Osteoblast (primary cell): ENCODE measurements around the gene MDH1B. TPM values are rescaled to one million over a fixed set of nuclear protein-coding genes. Genes with fewer than 3 reads are reported as not detected.
A peak's percentile ranks its signal among the peaks of the same experiment; 100 is the strongest.
"Not testable (repeated sequence)": the region's sequence is repeated elsewhere in the genome, so short reads cannot be mapped to it uniquely, and the experiment has no call there.

ENCODE experiments used
- DNase-seq: peaks from one replicate; pipeline ENCODE4 v3.0.0; 2011; ENCODE audit warnings: low spot score, mixed read lengths; ENCODE audit not compliant: insufficient read length; ENCODE audit errors: missing footprints
- H2AFZ ChIP-seq: 2 replicates; pipeline ENCODE4 v1.6.0; 2011; ENCODE audit warnings: mild to moderate bottlenecking, low read length
- H3K27ac ChIP-seq: 2 replicates; pipeline ENCODE4 v1.5.1; 2011; ENCODE audit warnings: mild to moderate bottlenecking, low read depth, low read length, moderate library complexity
- H3K27me3 ChIP-seq: 2 replicates; pipeline ENCODE4 v1.6.0; 2012; ENCODE audit warnings: mild to moderate bottlenecking, control low read depth, inconsistent platforms, low read length, moderate library complexity; ENCODE audit not compliant: insufficient read depth
- H3K36me3 ChIP-seq: 2 replicates; pipeline ENCODE4 v1.5.1; 2011; ENCODE audit warnings: mild to moderate bottlenecking, low read length, control low read depth, moderate library complexity; ENCODE audit not compliant: insufficient read depth
- H3K4me1 ChIP-seq: 2 replicates; pipeline ENCODE4 v1.5.1; 2011; ENCODE audit warnings: mild to moderate bottlenecking, low read length, control low read depth, moderate library complexity; ENCODE audit not compliant: insufficient read depth
- H3K4me2 ChIP-seq: 2 replicates; pipeline ENCODE4 v1.6.0; 2011; ENCODE audit warnings: mild to moderate bottlenecking, low read length; ENCODE audit not compliant: insufficient read depth
- H3K4me3 ChIP-seq: fragments of 200-600 bp; sonication (generic); 3 replicates; pipeline ENCODE4 v1.5.1; 2012; ENCODE audit warnings: mild to moderate bottlenecking, low read length, inconsistent platforms; ENCODE audit not compliant: insufficient read depth
- H3K79me2 ChIP-seq: 2 replicates; pipeline ENCODE4 v1.6.0; 2012; ENCODE audit warnings: mild to moderate bottlenecking, low read length, control low read depth, inconsistent platforms; ENCODE audit not compliant: insufficient read depth
- H3K9me3 ChIP-seq: 2 replicates; pipeline ENCODE4 v1.5.1; 2011; ENCODE audit warnings: low read depth, low read length, control low read depth
- H4K20me1 ChIP-seq: 2 replicates; pipeline ENCODE4 v1.6.0; 2012; ENCODE audit warnings: mild to moderate bottlenecking, low read length, control low read depth; ENCODE audit not compliant: insufficient read depth
- total RNA-seq: library from RNA; depleted of rRNA; stranded (reverse); fragments of >200 nt; gene quantifications from 2 replicates; pipeline ENCODE4 v1.2.3, GENCODE V29; 2012
- TF ChIP-seq, protein P1 (sequence below): IDR thresholded peaks from 2 replicates; pipeline ENCODE4 v1.5.1; 2011; ENCODE audit warnings: mild to moderate bottlenecking, low read depth, low read length, moderate library complexity; ENCODE audit errors: extremely low read depth

The MDH1B gene
- total RNA-seq, 1 donor: 2.2 TPM

DNA sequence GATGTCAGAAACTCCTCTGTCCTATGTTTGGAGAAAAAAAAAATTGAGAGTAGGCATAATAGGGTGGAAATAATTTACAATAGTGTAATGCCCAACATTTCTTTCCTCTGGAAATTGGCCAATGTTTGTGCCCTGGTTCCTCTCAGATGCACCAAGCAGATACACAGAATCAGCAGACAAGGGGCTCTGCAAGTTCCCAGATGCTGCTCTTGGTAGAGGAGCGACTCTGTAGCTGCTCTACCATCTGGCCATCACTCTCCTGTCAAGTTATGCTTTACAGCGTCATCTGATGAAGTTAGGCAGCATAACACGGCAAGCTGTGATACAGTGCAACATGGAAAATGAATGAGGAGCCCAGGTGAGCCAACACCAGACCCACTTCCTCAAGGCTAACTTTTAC lies 48.5 kb downstream of the MDH1B start:
- no peak for DNase-seq
- H3K4me2 ChIP-seq: no peak overlapping the region
- H3K27me3 ChIP-seq: no peaks in the 10 kb centered on the region
- H3K9me3 ChIP-seq: no peaks in the 10 kb centered on the region
- H3K36me3 ChIP-seq: no peaks in the 10 kb centered on the region
- H3K4me3 ChIP-seq: no peak overlapping the region
- H3K79me2 ChIP-seq: no peaks in the 10 kb centered on the region
- TF ChIP-seq, protein P1, sequence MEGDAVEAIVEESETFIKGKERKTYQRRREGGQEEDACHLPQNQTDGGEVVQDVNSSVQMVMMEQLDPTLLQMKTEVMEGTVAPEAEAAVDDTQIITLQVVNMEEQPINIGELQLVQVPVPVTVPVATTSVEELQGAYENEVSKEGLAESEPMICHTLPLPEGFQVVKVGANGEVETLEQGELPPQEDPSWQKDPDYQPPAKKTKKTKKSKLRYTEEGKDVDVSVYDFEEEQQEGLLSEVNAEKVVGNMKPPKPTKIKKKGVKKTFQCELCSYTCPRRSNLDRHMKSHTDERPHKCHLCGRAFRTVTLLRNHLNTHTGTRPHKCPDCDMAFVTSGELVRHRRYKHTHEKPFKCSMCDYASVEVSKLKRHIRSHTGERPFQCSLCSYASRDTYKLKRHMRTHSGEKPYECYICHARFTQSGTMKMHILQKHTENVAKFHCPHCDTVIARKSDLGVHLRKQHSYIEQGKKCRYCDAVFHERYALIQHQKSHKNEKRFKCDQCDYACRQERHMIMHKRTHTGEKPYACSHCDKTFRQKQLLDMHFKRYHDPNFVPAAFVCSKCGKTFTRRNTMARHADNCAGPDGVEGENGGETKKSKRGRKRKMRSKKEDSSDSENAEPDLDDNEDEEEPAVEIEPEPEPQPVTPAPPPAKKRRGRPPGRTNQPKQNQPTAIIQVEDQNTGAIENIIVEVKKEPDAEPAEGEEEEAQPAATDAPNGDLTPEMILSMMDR: no peak
- no peaks in the 10 kb centered on the region for H4K20me1 ChIP-seq
- H2AFZ ChIP-seq: no peak overlapping the region
- no peaks in the 10 kb centered on the region for H3K4me1 ChIP-seq
- H3K27ac ChIP-seq: no peak overlapping the region

DNA sequence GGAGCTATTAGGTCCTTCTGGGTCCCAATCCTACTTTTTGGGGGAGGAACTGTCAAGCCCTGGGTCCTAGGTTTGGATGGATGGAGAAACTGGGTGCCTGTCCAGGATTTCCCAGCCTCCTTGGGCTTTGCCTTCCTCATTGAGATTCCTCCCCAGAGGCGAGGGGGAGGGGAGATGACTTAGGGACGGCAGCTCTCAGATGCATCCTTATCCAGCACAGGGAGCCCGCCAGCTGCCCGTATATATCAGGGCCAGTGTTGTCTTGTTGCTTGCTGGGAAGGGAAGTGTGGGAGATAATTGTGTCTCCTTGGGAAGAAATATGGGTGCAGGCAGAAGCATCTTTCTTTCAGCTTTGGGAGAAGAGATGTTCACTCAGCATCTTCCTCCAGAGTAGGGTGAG lies 49.9 kb downstream of the MDH1B start:
- H3K79me2 ChIP-seq: not testable (repeated sequence)

DNA sequence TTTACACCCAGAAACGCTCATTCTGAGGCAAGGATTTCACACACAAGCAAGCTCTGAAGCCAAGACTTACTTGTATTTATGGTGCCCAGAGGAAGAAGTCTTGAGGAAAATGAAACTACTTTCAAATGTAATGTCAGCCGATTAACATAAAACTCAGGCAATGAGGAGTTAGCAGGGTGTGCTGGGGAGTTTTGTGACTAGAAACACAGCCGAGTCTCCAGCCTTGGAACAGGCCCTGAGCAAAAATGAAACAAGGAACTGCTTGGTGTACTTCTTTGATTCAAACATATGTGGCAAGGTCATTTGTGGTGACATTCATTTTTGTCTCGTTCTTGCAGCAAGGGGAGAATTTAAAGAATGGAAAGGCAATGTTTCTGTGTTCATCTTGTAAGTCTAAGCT lies 51.4 kb downstream of the MDH1B start:
- TF ChIP-seq, protein P1: no peak
- no peak overlapping the region for H3K27ac ChIP-seq
- H3K4me2 ChIP-seq: peak overlapping the region; percentile 36
- no peaks in the 10 kb centered on the region for H3K27me3 ChIP-seq
- no peak for DNase-seq
- no peaks in the 10 kb centered on the region for H3K36me3 ChIP-seq
- H4K20me1 ChIP-seq: no peaks in the 10 kb centered on the region
- no peaks in the 10 kb centered on the region for H3K4me1 ChIP-seq
- H3K4me3 ChIP-seq: no peak overlapping the region
- no peaks in the 10 kb centered on the region for H3K79me2 ChIP-seq
- no peaks in the 10 kb centered on the region for H3K9me3 ChIP-seq
- H2AFZ ChIP-seq: peak overlapping the region; percentile 22

More for the DNA sequence above, 49.9 kb downstream of the MDH1B start:
- not testable (repeated sequence) for H4K20me1 ChIP-seq, DNase-seq, H3K36me3 ChIP-seq, H3K4me3 ChIP-seq, H3K27me3 ChIP-seq, H3K9me3 ChIP-seq, H3K27ac ChIP-seq, H3K4me2 ChIP-seq, H3K4me1 ChIP-seq, H2AFZ ChIP-seq

DNA sequence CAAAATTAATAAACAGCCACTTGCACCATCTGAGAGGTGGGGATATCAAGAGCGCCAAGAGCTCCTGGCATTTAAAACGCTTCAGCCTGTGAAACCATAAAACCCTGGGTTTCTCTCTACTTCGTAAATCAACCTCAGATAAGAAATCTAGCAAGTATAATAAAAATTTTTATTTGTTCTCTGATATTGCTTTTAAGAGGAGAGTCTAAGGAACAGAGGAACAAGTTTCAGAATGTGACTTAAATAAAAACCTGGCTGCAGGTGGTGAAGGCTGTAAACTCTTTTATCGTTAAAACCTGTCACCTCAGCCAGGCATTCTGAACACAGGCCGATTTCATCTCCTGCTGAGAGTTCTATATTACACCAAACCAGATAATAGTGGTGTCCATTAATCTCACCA lies 56.8 kb downstream of the MDH1B start:
- no peak overlapping the region for H3K27ac ChIP-seq
- no peak overlapping the region for H3K4me3 ChIP-seq
- no peaks in the 10 kb centered on the region for H3K79me2 ChIP-seq
- peak; percentile 50 for DNase-seq
- no peaks in the 10 kb centered on the region for H3K4me1 ChIP-seq
- no peak overlapping the region for H2AFZ ChIP-seq
- peaks cover 6% of the 10 kb centered on the region for H3K27me3 ChIP-seq
- no peaks in the 10 kb centered on the region for H3K9me3 ChIP-seq
- H3K4me2 ChIP-seq: no peak overlapping the region
- TF ChIP-seq, protein P1: no peak
- H4K20me1 ChIP-seq: no peaks in the 10 kb centered on the region
- H3K36me3 ChIP-seq: no peaks in the 10 kb centered on the region
